NCI-H1417 (cell line): ENCODE data around the gene ASXL1.
"Not testable (repeated sequence)": the region's sequence is repeated elsewhere in the genome, so short reads cannot be mapped to it uniquely, and the experiment has no call there.

ENCODE experiments used
- DNase-seq, 3 experiments: peaks; one replicate each; lab custom pipeline; 2025; lab: John Stamatoyannopoulos, UW

Gene ASXL1

DNA sequence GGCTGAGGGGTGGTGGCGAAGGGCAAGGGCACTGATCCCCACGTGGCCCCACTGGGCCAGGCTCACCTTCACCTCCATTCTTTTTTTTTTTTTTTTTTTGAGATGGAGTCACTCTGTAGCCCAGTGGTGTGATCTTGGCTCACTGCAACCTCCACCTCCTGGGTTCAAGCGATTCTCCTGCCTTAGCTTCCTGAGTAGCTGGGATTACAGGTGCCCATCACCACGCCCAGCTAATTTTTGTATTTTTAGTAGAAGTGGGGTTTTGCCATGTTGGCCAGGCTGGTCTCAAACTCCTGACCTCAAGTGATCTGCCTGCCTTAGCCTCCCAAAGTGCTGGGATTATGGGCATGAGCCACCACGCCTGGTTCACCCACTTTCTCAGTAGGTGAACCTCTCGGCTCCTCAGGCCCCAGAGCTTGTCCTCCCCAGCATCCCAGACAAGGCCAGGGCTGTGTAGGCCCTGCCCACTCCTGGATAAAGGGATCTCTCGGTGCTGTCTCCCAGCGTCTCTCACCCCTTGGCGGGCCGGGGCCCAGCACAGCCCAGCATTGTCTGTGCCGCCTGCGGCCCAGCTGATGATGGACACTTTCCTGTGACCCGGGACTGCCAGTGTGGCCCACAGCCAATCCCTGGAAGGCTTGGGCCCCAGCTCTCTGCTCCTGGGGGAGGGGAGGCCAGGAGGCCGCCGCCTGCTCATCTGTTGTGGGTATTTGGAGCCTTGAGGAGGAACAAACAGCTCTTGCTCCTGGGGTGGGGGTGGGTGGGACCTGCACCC lies 108.0 kb downstream of the ASXL1 start:
- not testable (repeated sequence) for DNase-seq

GRCh38 chr20:32466739-32467505 lies 108.8 kb downstream of the ASXL1 start:
- no peak for DNase-seq

- no peak for DNase-seq
These were observed 109.6 kb downstream of the ASXL1 start for GRCh38 chr20:32467506-32468312.

GRCh38 chr20:32468313-32468640 lies 110.1 kb downstream of the ASXL1 start:
- DNase-seq: no peak

DNA sequence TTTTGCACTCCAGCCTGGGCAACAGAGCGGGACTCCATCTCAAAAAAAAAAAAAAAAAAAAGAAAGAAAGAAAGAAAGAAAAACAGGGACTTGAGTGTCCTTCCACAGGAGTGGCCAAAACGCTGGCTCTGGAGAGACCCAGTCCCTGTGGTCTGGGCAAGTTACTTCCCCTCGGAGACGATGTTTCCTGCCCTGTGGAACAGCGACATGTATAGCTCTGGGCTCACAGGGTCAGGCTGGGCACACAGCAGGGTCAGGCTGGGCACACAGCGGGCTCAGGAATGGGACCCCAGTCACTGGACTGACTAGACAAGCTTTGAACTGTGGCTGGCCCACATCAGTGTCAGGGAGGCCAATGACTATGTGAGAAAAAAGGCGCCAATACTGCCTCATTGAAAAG lies 110.7 kb downstream of the ASXL1 start:
- no peak for DNase-seq

- DNase-seq: peak in 2 of 3 experiments; percentile 8 to 46
These were observed 112.1 kb downstream of the ASXL1 start for GRCh38 chr20:32470025-32470861.

DNA sequence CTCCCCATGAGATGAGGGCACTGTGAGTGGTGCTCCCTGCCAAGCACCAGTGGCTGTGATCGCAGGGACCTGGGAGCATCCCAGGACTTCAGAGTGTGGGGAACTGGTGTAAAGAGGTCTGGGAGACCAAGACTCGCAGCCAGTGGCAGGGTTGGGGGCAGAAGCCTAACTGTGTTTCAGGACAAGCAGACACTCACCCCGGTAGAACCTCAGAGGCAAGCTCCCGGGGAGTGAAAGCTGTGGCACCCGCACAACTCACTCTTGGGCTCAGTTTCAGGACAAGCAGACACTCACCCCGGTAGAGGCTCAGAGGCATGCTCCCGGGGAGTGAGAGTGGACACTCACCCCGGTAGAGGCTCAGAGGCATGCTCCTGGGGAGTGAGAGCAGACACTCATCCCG lies 112.8 kb downstream of the ASXL1 start:
- no peak for DNase-seq

DNA sequence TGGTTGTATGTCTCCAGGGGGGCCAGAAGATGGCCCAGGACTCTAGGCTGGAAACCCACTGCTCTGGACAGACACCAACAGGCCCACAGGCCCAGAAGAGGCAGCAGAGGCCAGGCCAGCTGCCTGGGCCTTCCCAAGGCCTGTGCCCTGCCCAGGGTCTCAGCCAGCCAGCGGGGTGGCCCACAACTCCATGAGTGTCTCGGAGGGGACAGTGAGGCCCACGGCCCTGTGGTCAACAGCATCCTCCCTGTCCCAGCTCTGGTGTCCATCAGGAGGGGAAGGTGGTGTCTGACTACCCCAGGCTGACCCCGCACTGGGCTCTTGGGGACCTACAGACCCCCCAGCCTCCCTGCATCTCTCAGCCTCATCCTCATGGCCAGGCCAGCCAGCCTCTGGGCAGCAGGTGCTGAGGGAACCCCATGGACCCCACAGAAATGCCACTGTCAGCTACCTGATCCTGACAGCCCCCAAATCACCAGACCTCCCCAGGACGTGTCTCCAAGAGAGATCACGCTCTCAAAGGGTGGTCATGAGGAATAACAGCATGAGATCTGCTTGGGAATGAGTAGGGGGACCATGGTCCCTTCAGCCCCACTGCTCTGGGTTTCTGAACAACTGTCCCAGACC lies 114.6 kb downstream of the ASXL1 start:
- DNase-seq: no peak

GRCh38 chr20:32473231-32474008 lies 115.3 kb downstream of the ASXL1 start:
- DNase-seq: no peak

DNA sequence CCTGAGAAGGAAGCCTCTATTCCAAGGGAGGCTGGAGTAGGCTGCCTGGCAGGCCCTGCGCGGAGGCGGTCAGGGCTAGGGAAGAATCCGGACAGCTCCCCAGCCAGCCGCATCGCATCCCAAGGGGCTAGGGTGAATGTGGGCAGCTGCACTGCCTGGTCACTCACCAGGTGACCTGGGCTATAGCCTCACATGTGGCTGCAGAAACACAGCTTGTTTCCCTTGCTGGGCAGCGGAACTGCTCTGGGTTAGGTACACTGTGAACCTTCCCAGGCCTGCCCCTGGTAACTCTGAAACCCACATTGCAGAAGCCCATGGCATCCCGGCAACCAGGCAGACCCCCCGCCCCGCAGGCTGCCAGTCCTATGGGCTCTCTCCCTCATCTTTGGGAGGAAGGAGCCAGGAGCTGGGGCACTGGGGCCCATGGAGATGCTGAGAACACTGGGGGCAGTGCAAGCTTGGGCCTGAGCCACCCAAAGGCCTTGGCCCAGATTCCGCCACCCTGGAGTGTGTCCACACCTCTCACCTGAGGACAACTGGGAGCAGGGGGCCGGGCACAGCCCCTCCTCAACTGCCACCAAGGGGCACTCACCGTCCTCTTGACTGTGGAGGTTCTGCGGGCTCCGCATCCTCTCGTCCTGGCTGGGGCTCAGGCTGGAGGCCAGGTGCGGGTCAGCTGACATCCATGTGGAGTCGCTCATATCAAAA lies 116.0 kb downstream of the ASXL1 start:
- no peak for DNase-seq

DNA sequence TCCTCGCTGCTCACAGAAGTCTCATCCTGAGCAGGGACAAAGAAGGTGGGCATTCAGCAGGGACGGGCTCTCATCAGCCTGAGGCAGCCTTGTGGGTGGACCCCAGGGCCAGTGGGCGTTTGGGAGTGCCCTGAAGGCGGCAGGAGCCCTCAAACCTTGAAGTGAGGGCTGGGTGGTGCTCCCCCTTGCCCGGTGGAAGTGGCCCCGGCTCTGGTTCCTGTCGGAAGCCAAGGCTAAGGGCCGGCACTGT lies 116.5 kb downstream of the ASXL1 start:
- DNase-seq: no peak

DNA sequence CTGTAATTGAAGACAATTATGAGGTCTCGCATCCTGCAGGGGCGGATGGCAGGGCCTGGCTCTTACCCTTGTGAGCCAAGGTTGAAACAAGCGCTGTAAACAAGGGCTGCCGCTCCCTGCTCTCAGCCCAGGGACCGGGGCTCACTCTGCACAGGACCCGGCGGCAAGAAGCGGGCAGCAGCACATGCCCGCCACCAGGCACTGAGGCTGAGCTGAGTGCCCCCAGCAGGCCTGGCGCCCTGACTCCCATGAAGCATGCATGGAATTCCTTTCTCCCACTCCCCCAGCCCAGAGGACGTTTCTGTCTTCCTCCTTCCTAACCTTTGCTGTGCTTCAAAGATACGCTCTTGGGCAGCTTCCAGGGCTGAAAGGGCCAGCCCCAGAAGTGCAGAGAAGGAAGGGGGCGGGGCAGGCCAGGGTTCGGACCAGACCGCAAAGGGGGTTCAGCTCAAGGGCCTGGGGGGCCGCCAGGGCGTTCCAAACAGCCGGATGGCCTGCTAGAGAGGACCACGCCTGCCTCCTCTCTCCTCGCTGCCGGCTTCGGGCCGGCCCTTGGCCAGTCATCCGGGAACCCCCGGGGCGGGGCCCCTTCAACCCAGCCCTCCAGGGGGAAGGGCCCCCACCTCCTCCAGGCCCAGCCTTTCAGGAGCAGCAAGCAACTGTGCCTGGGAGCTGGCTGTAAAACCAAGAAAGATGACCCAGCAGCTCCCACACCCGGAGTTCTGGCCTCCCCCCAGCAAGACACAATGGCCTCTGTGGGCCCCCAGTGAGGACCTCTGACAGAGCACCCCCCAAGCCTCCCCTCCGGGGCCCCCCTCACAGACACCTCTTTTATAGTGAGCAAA lies 117.1 kb downstream of the ASXL1 start:
- DNase-seq: peak in 1 of 3 experiments; percentile 44

DNA sequence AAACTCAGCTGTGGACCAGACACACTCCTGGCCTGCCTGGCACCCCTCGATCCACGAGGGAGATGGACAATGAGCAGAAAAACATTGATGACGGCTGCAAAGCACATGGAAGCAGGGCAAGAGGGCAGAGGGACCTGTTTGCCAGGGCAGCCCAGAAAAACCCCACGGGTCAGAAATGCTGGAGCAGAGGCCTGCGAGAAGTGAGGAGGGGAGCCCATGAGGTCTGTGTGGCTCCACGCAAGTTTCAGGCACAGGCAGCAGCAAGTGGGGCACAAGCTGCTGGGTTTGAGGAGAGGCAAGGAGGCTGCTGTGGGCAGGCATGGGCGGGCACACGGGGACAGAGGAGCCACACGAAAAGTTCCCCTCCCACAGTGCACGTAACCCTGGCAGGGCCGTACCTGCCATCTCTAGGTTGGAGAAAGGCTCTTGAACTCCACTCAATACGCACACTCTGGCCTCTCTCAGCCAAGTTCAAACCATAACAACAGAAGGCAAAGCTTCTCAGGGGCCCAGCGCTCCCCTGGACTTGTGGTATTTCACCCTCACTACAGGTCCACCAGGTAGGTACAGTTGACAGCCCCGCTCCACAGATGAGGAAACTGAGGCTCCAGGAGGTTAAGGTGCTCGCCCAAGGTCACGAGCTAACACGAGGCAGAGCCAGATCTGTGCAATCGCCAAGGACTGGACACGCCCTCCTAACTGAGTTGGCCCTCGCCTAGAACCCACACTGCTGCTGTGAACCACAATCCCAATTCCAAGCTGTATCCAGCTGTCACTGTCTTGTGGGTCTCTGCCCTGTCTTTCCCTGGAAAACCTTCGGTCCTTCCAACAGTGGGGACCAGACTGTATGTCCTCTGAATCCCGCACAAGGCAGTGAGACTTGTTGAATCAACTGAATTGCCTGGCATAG lies 118.8 kb downstream of the ASXL1 start:
- DNase-seq: no peak

GRCh38 chr20:32477594-32478512 lies 119.7 kb downstream of the ASXL1 start:
- no peak for DNase-seq

DNA sequence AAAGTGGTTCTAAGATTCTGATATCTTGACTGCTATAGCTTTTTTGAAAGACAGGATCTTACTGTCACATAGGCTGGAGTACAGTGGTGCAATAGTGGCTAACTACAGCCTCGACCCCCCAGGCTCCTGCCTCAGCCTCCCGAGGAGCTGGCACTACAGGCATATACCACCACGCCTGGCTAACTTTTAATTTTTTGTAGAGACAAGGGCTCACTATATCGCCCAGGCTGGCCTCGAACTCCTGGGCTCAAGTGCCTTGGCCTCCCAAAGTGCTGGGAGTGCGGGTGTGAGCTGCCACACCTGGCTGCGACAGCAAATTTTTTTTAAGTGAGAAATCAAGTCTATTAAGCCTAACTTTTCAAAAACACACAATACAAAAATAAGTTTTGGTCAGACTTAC lies 120.4 kb downstream of the ASXL1 start:
- DNase-seq: no peak

- no peak for DNase-seq
These were observed 120.9 kb downstream of the ASXL1 start for GRCh38 chr20:32479012-32479411.

DNA sequence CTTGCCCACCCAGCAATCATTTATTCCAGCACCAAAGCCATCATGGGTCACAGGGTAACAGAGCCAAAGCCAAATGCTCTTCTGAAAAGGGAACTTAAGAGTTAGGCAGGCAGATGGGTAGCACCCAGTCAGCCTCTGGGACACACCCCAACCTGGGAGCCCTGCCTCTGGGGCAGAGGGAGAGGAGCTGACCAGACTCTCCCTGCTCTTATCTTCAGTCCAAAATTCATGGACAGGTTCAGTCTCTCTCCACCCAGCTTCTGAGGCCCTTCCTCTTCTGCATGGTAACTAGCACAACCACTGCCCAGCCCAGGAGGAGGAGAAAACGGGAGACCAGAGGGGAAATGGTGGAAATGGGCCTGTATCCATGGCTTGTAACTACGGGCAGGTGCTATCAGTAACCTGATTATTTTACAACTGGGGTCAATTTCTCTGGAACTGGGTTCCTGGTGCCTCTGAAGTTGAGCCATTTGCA lies 121.6 kb downstream of the ASXL1 start:
- no peak for DNase-seq
